NCI-H524 (cell line): ENCODE results near the gene SUV39H2.
"Not testable (repeated sequence)": the region's sequence is repeated elsewhere in the genome, so short reads cannot be mapped to it uniquely, and the experiment has no call there.

Experiments used
- DNase-seq, 2 experiments: peaks; one replicate each; lab custom pipeline; 2025; lab: John Stamatoyannopoulos, UW

Gene SUV39H2

GRCh38 chr10:14875941-14876340 is 2.7 kb upstream of the SUV39H2 start:
- no peak for DNase-seq

DNA sequence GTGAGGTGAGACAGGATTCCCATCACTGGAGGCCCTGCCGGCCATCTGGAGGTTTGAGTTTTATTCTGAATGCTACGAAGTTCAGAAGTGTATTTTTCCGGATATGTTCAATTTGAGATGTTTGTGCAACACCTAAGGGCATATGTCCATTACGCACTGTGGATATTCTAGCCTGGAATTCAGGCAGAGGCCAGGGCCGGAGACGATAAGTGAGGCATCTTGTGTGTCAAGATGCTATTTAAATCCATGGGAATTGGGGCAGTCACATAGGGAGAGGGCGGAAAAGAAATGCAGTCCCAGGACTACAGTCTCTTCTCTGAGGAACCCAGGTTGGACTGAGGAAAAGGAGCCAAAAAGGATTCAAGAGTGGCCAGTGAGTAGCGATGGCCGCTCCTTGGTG is 1.9 kb upstream of the SUV39H2 start:
- no peak for DNase-seq

GRCh38 chr10:14879124-14879927 is 660 bp downstream of the SUV39H2 start:
- DNase-seq = no peak

DNA sequence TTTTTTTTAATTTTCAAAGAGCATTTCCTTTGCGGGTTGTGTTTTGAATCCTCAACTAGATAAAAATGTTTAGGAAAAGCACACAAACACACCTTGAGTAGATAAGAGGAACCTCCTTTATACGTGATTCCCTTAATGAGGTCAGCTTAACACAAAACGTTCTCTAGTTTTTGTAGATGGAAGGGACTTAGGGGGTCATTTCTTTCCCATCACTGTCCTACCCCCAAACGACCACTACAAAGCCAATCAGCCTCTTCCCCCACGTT is 1.2 kb downstream of the SUV39H2 start:
- no peak for DNase-seq

DNA sequence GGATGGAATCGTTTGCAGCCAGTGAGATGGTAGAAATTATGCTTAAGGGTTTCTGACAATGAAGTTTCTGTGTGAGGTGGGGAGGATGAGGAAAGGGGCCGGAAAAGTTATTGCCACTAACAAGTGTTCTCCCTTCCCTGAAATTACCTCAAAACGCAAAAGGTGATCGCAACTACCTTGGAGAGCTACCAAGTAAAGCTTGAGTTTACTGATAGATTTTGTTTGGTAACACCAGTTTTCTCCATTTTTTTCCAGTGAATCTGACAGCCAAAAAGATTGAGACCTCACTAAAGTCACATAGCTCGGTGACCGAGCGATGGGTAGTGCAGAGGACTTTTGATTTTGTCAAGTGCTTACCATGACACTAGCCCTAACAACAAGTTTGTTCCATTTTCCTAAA is 1.6 kb downstream of the SUV39H2 start:
- DNase-seq = no peak

DNA sequence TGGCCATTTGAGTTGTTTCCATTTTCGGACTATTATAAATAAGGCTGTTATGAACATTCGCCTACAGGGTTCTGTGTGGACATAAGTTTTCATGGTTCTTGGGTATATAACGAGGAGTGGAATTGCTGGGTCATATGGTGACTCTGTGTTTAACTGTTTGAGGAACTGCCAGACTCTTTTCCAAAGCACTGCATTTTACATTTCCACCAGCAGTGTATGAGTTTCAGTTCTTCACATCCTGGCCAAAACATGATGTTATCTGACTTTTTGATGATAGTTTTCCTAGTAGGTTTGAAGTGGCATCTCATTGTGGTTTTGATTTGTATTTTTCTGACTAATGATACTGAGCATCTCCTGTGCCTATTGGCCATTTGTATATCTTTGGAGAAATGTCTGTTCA is 5.4 kb downstream of the SUV39H2 start:
- no peak for DNase-seq

DNA sequence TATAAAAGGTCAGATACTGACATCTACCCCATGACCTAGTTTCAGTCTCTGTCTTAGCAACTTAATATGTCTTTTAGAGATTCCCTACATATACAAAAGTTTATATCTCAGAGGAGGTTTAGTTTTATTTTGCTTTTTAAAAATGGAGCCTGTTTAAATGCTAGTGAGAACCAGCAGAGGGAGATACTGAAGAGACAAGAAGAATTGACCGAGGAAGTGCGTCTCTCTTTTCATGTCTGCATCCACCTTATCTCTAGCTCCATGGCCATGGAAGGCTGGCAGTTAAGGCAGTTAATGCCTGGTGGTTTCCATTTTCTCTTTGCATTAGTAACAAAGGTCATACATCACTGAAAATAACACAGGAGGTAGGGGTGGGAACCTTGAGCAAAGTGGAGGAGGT is 10.7 kb downstream of the SUV39H2 start:
- DNase-seq = no peak

DNA sequence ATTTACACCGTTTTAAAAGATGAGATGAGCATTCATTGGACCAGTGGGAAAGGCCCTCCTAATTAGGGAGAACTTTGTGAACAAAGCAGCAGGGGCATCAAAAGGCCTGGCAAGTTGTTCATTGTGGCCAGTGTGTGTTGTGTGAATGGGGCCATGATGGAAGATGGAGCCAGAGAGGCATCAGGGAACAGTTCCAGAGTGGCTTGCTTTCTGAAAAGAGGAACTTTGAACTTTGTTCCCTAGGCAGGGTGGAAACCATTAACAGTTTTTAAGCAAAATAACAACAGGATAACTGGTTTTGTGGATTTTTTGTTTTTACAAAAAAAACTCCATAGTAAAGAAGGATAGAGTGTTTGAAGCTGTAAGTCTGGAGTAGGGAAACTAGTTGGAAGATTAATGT is 12.5 kb downstream of the SUV39H2 start:
- no peak for DNase-seq

DNA sequence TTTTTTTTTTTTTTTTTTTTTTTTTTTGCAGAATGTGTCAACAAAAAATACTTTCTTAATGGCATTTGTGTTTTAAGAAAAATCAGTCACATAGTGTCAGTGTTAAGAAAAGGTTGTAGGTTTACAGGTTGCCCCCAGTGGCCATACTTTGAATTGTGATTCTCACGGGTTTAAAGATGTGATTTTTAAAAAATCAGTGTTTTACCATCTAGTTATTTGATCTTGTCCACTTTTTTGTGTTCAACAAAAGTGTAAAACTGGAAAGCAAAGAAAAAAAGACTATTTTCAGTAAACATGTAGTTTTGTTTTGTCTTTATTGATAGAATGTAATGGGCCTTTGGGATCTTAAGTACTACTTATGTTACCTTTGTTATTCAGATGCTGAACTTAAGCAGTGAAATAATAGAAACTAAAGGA is 25.7 kb downstream of the SUV39H2 start:
- peak in 1 of 2 experiments; percentile 2 for DNase-seq

- DNase-seq = no peak
These were observed 26.2 kb downstream of the SUV39H2 start for GRCh38 chr10:14904864-14905263.

DNA sequence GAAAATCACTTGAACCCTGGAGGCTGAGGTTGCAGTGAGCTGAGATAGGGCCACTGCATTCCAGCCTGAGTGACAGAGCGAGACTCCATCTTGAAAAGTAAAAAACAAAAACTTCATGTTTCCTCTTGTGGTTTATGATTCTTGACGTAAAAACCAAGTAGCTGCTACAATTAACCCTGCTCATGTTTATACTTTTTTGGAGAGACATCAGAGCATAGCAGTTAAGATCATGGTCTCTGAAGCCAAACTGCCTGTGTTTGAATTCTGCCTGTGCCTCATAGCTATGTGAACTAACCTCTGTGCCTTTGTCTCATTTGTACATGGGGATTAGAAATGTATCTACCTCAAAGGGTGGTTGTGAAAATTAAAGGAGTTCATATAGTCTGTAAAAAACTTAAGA is 27.2 kb downstream of the SUV39H2 start:
- DNase-seq = no peak

GRCh38 chr10:14906765-14907164 is 28.1 kb downstream of the SUV39H2 start:
- no peak for DNase-seq

DNA sequence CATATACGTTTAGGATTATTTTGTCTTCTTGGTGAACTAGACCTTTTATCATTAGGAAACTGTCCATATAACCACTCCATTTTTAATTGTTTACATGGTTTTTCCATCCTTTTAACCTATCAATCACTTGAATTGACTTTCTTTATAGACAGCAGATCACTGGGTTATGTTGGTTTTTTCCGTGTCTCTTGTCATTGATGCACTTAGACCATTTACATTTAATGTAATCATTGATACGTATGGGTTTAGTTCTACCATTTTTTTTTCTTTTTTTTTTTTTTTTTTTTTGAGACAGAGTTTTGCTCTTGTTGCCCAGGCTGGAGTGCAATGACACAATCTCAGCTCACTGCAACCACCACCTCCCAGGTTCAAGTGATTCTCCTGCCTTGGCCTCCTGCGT is 28.9 kb downstream of the SUV39H2 start:
- not testable (repeated sequence) for DNase-seq

GRCh38 chr10:14909101-14909500 is 30.4 kb downstream of the SUV39H2 start:
- DNase-seq = no peak

DNA sequence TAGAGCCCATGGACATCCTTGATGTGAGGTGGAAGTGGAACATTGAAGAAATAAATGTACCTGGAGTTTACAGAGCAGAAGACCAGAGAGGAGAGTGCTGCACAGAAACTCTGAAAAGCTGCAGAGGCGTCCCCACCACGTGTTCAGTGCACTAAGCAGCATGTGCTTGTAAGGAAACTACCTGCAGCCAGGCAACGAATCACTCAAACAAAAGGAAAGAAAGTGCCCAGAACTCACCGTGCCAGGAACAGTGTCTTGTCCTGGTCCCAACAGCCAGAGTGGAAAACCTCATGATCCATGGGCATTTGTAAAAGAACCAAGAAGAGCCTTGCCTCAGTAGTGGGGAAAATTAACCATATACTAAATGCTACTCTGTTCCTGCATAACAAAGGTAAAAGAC is 32.3 kb downstream of the SUV39H2 start:
- no peak for DNase-seq

DNA sequence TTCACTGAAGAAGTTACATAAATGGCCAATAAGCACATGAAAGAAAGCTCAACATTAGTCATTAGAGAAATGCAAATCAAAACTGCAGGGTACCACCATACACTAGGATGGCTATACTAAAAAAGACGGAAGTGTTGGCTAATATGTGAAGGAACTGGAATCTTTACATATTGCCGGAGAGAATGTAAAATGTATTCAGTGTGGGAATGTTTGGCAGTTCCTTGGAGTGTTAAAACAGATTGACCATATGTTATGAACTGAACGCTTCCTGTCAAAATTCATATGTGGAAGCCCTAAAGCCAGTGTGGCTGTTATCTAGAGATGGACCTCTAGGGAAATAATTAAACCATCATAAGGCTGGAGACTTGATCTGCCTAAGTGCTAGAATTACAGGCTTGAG is 33.1 kb downstream of the SUV39H2 start:
- no peak for DNase-seq

DNA sequence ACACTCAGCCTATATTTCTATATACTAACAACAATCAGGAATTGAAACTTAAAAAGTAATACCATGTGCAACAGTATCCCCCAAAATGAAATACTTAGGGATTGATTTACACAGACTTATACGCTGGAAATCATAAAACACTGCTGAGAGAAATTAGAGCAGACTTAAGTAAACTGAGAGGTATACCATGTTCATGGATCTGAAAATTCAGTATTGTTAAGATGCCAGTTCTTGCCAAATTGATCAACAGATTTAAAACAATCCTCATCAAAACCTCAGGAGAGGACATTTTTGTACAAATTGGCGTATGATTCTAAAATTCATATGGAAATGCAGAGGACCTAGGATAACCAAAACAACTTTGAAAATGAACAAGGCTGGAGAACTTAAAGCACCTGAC is 37.9 kb downstream of the SUV39H2 start:
- no peak for DNase-seq

- DNase-seq = no peak
These were observed 39.2 kb downstream of the SUV39H2 start for GRCh38 chr10:14917827-14918226.

DNA sequence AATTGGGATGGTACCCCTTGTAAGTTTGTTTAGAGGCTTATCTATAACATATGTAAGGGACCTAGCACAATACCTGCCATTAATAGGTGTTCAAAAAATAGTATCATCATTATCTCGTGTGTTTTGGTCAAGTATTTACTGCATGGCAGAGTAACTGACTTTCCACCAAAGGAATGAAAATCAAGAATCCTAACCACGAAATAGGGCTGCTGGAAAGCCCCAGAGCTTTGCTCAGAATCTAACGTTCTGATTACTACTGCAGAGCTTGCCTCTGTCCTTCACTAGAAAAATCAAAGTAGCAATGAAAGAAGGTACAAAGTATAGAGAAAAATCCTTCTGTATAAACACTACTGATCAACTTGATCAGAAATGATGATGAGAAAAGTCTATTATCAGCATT is 40.3 kb downstream of the SUV39H2 start:
- no peak for DNase-seq

GRCh38 chr10:14924013-14924412 is 45.3 kb downstream of the SUV39H2 start:
- DNase-seq = no peak

DNA sequence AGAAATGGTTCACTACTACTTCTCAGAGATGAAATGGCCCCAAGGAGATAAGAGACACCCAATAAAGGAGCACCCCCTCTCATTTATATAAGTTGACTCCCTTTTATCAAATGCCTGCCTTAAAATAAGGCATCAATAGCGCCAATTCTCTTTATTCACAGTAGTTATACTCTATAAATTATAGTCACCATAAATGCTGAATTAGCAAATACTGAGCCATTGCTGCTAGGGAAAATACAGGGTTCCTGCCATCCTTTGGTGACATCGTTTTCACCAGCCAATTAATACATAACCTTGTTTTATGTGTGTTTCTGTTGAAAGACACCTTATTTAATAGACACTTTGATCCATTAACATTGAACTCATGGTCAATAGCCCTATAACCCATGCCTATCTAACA is 46.6 kb downstream of the SUV39H2 start:
- DNase-seq = no peak

- no peak for DNase-seq
These were observed 47.4 kb downstream of the SUV39H2 start for GRCh38 chr10:14926061-14926470.

DNA sequence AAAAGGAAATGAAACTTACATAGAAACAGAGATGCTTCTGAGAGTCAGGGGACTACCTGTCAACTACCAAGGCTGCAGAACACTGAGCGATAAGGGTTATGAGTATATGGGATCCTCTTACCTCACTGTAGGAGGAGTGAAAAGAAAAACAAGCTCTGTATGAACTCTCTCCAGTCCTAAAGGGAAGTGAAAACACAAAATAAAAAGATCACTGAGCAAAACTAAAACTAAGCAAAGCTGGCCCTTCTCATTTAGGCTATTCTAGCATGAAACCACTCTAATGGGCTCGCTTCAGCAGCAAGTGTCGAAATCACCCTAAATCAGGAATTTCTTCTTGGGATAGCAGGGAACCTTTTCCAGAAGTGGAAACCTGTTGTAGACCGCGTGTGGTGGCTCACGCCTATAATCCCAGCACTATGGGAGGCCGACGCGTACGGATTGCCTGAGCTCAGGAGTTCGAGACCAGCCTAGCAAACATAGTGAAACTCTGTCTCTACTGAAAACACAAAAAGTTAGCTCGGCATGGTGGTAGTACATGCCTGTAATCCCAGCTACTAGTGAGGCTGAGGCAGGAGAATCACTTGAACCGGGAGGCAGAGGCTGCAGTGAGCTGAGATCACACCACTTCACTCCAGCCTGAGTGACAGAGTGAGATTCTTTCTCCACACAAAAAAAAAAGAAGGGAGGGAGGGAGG is 48.2 kb downstream of the SUV39H2 start:
- DNase-seq = no peak

DNA sequence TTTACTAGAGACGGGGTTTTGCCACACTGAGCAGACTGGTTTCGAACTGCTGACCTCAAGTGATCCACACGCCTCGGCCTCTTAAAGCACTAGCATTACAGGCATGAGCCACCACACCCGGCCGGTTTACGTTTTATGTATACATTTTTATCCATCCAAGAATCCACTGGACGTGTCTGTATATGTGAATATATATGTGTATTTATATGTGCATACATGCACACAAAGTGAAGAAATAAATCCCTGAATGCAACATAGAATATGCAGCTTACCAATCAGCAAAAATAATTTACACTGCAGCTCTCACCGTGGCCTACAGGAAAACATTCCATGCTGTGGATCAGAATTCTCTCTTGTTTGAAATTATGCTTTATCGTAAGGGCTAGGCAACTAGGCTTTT is 51.9 kb downstream of the SUV39H2 start:
- DNase-seq = no peak
